Mammary epithelial cell (primary cell): Measurements from ENCODE around the gene KRTAP9-2.

Experiments
- EZH2 ChIP-seq: IDR thresholded peaks from 2 replicates; pipeline ENCODE4 v1.6.1; 2012; ENCODE audit warnings: low read length, inconsistent platforms, borderline replicate concordance
- TF ChIP-seq, protein P1 (sequence below), 2 donors: IDR thresholded peaks in 1 of 2; conservative IDR thresholded peaks in 1 of 2; 2 replicates each; pipeline ENCODE4 v1.5.1; 2011 to 2012; ENCODE audit warnings: inconsistent platforms in 2 of 2, low read length in 2 of 2, mild to moderate bottlenecking in 2 of 2, control low read depth in 1 of 2, low read depth in 1 of 2; ENCODE audit not compliant: insufficient read depth in 1 of 2; ENCODE audit errors: extremely low read depth in 1 of 2

DNA sequence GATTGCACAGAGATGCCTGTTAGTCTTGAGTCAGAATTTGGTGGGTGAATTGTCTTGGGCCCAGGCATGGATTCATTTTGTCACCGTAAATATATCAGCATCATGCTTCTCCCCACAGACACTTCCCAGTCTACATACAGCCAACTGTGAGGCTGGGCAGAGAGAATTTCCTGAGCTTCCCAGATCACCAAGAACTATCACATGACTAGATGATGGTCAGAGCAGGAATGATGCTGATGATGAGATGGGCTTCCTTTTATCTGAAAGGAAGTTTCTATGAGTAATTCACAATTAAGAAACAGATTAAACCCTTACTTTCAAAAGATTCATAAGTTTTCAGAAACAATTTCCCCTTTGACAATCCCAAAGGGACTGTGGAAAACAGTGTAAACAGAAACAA, 28.4 kb downstream of the KRTAP9-2 start:
- TF ChIP-seq, protein P1, sequence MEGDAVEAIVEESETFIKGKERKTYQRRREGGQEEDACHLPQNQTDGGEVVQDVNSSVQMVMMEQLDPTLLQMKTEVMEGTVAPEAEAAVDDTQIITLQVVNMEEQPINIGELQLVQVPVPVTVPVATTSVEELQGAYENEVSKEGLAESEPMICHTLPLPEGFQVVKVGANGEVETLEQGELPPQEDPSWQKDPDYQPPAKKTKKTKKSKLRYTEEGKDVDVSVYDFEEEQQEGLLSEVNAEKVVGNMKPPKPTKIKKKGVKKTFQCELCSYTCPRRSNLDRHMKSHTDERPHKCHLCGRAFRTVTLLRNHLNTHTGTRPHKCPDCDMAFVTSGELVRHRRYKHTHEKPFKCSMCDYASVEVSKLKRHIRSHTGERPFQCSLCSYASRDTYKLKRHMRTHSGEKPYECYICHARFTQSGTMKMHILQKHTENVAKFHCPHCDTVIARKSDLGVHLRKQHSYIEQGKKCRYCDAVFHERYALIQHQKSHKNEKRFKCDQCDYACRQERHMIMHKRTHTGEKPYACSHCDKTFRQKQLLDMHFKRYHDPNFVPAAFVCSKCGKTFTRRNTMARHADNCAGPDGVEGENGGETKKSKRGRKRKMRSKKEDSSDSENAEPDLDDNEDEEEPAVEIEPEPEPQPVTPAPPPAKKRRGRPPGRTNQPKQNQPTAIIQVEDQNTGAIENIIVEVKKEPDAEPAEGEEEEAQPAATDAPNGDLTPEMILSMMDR (conservative IDR thresholded peaks at IDR 0.05 in 1 of 2, IDR thresholded peaks at IDR 0.05 in 1 of 2; ENCODE audit: extremely low read depth in 1 of 2, insufficient read depth in 1 of 2, low read depth in 1 of 2, low read length in 2 of 2) = no peak
- TF ChIP-seq EZH2 = no peak
